Measurements from ENCODE around the gene LOXHD1. TPM values are rescaled to one million over a fixed set of nuclear protein-coding genes. Genes with fewer than 3 reads are reported as not detected.

The LOXHD1 gene
- total and polyA plus RNA-seq, 10 of the 15 experiments (the other 5 are each of a cell fraction or from before 2014, with no cell fraction given) = not detected

- no peak for TF ChIP-seq ZNF687 (IDR thresholded peaks at IDR 0.05)
- no peak for TF ChIP-seq POLR2A (IDR thresholded peaks at IDR 0.05; ENCODE audit: low read depth, low read length)
- no peak for TF ChIP-seq MEF2B (IDR thresholded peaks at IDR 0.05; ENCODE audit: partially characterized antibody, poor library complexity, severe bottlenecking)
- TF ChIP-seq CHD2 (IDR thresholded peaks at IDR 0.05; ENCODE audit: borderline replicate concordance, low read depth, low read length) = no peak
- TF ChIP-seq PKNOX1 (IDR thresholded peaks at IDR 0.05) = no peak
Measured at GRCh38 chr18:46470714-46471113, 186.3 kb downstream of the LOXHD1 start (continued).

GRCh38 chr18:46469186-46469915 lies 187.7 kb downstream of the LOXHD1 start:
- no peaks in the 10 kb centered on the region for H3K27me3 ChIP-seq (replicated peaks in 1 of 2; ENCODE audit: control insufficient read depth in 2 of 2, insufficient read depth in 2 of 2, low read length in 1 of 2)
- ChIA-PET POLR2A (no interaction called here), RAD21 (ENCODE audit: unreplicated experiment) (no interaction called here), CTCF (interaction anchor here (0.8 kb wide), 1 partner anchor 189 kb away, joined by 3 read pairs; no protein-coding TSS in a partner anchor), SMC1A (ENCODE audit: uncharacterized antibody, unreplicated experiment) (no interaction called here)
- WGBS (ENCODE audit: insufficient coverage, insufficient replicate concordance, low lambda C conversion rate, missing lambda C conversion rate) = 0% methylated on average over 3 of the region's 3 CpGs
- H3K79me2 ChIP-seq (ENCODE audit: control insufficient read depth, insufficient read depth, low read length) = no peaks in the 10 kb centered on the region
- no peak overlapping the region for H3K4me3 ChIP-seq
- H2AFZ ChIP-seq (ENCODE audit: control insufficient read depth, low read depth, low read length) = no peak overlapping the region
- no peaks in the 10 kb centered on the region for H3K4me1 ChIP-seq (ENCODE audit: control insufficient read depth, insufficient read depth, low read length)
- H4K20me1 ChIP-seq (ENCODE audit: control insufficient read depth, insufficient read depth) = no peaks in the 10 kb centered on the region
- in situ Hi-C loops (cut with MboI) (no loop called here), intact Hi-C loops (cut with micrococcal nuclease; ENCODE audit: unreplicated experiment) (loop anchor here (5.0 kb wide), 1 partner anchor 48 kb away; no protein-coding TSS in a partner anchor)
- H3K36me3 ChIP-seq (ENCODE audit: control insufficient read depth in 2 of 2, insufficient read depth in 2 of 2, low read length in 1 of 2) = no peaks in the 10 kb centered on the region
- no peak for FAIRE-seq
- H3K9me3 ChIP-seq (replicated peaks; ENCODE audit: control insufficient read depth, insufficient read depth, low read length) = no peaks in the 10 kb centered on the region
- no peak for ATAC-seq
- H3K4me2 ChIP-seq (ENCODE audit: control insufficient read depth, insufficient read depth) = no peak overlapping the region
- no peak overlapping the region for H3K9ac ChIP-seq (ENCODE audit: control insufficient read depth, insufficient read depth, low read length)
- no peak for DNase-seq (ENCODE audit: low read depth, low spot score)
- BruUV-seq (replicated peaks) = no TSS peak
- H3K27ac ChIP-seq (ENCODE audit: control insufficient read depth, insufficient read depth) = no peak overlapping the region
- TF ChIP-seq HDAC2 (IDR thresholded peaks at IDR 0.05) (no peak), RB1 (IDR thresholded peaks at IDR 0.05; ENCODE audit: borderline replicate concordance) (no peak), JUND (IDR thresholded peaks at IDR 0.05; ENCODE audit: low read depth, low read length) (no peak), ZNF384 (IDR thresholded peaks at IDR 0.05; ENCODE audit: borderline replicate concordance, low read depth, low read length) (no peak), RBBP5 (conservative IDR thresholded peaks at IDR 0.05) (no peak), CUX1 (IDR thresholded peaks at IDR 0.05; ENCODE audit: insufficient replicate concordance, low read depth, low read length) (no peak)

Data from GM12878 (cell line).